ENCODE measurements around the gene FHOD3.

GRCh38 chr18:36667811-36668210 lies 370.3 kb downstream of the FHOD3 start:
- TF ChIP-seq CTCF (conservative IDR thresholded peaks at IDR 0.05; ENCODE audit: low read depth, low read length) (no peak), MAFK (IDR thresholded peaks at IDR 0.05; ENCODE audit: low read depth, low read length) (no peak), SMC3 (IDR thresholded peaks at IDR 0.05; ENCODE audit: low read depth, low read length) (no peak), RFX5 (IDR thresholded peaks at IDR 0.05; ENCODE audit: low read depth, low read length) (no peak), RCOR1 (IDR thresholded peaks at IDR 0.05; ENCODE audit: insufficient replicate concordance, low read length) (no peak), POLR2A (IDR thresholded peaks at IDR 0.05; ENCODE audit: low read depth, low read length) (no peak)

Data from IMR-90 (cell line).